WERI-Rb-1 (cell line): Measurements from ENCODE around the gene VSTM2B.

Source experiments
- DNase-seq: peaks from one replicate; pipeline ENCODE4 v3.0.0-alpha.2; 2020
- H3K27ac ChIP-seq: fragments of 250-450 bp; sonication (Bioruptor Pico); 2 replicates; pipeline ENCODE4 v1.5.1; 2020; ENCODE audit warnings: mild to moderate bottlenecking, moderate library complexity
- H3K27me3 ChIP-seq: fragments of 250-450 bp; sonication (Bioruptor Pico); 2 replicates; pipeline ENCODE4 v1.5.1; 2021; ENCODE audit warnings: mild to moderate bottlenecking, low read depth, moderate library complexity; ENCODE audit not compliant: insufficient read depth, severe bottlenecking
- H3K36me3 ChIP-seq: fragments of 250-450 bp; sonication (Bioruptor Pico); 2 replicates; pipeline ENCODE4 v1.5.1; 2020; ENCODE audit warnings: mild to moderate bottlenecking, moderate library complexity
- H3K4me3 ChIP-seq: 2 replicates; pipeline ENCODE4 v1.5.1; 2011; ENCODE audit warnings: low read depth, mild to moderate bottlenecking, control low read depth, low read length
- H3K9me3 ChIP-seq: fragments of 250-450 bp; sonication (Bioruptor Pico); 2 replicates; pipeline ENCODE4 v1.5.1; 2021; ENCODE audit warnings: mild to moderate bottlenecking, moderate library complexity; ENCODE audit not compliant: severe bottlenecking
- TF ChIP-seq, protein P1 (sequence below): IDR thresholded peaks from 2 replicates; pipeline ENCODE4 v1.5.1; 2011; ENCODE audit warnings: low read depth, mild to moderate bottlenecking, control low read depth, inconsistent platforms, low read length

VSTM2B gene

DNA sequence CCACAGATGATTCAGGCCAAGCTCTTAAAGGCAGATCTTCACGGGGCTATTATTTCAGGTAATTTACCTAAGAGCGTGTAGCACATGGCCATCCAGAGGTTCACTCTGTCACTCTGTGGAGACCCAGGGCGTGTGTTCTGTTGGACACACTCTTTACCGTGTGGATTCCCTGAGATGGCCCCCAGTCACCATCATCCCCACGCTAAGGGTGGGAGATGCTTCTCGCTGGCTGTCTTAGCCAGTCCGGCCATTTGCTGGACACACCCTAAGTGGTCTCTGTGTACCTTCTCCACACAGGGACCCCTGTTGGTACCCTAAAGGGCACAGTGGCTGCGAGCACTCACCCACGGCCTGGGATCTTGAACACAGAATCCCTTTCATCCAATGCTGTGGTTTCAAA lies 86.3 kb downstream of the VSTM2B start:
- TF ChIP-seq, protein P1, sequence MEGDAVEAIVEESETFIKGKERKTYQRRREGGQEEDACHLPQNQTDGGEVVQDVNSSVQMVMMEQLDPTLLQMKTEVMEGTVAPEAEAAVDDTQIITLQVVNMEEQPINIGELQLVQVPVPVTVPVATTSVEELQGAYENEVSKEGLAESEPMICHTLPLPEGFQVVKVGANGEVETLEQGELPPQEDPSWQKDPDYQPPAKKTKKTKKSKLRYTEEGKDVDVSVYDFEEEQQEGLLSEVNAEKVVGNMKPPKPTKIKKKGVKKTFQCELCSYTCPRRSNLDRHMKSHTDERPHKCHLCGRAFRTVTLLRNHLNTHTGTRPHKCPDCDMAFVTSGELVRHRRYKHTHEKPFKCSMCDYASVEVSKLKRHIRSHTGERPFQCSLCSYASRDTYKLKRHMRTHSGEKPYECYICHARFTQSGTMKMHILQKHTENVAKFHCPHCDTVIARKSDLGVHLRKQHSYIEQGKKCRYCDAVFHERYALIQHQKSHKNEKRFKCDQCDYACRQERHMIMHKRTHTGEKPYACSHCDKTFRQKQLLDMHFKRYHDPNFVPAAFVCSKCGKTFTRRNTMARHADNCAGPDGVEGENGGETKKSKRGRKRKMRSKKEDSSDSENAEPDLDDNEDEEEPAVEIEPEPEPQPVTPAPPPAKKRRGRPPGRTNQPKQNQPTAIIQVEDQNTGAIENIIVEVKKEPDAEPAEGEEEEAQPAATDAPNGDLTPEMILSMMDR, result no peak

DNA sequence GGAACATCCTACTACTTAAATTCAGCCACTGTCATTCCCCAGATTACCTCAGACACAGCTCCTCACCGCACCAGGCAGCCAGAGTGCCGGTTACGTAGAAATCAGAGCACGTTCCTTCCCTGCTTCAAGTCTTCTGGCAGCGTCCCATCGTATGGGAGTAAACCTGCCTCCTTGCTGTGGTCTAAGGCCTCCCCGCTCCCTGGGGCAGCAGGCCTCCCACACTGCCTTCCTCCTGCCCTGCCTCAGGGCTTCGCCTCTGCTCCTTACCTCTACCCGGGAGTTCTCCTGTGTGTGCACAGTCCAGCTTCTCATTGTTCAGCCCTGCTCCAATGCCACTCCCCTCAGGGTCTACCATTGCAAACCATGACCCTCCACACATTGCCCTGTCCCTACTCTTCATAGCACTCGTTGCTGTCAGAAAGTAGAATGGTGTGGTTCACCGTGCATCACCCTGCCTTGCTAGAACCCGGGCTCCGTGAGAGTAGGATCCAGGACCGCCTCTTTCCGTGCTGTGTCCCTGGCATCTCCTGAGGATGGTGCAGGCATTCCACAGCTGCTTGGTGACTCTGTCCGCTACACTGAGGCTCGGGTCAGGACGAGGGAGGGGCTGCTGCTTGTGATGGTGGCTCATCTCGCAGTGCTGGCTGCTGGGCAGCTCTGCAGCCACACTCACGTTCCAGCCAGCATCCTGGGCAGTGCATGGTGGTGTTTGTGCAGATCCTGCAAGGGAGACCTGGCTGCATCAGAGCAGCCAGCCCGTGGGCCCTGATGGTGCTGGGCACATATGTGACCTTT lies 87.2 kb downstream of the VSTM2B start:
- TF ChIP-seq, protein P1, result no peak
- Histone ChIP-seq H3K9me3 (no peaks in the 10 kb centered on the region), H3K36me3 (peaks cover 29% of the 10 kb centered on the region)

More for the DNA sequence above, 86.3 kb downstream of the VSTM2B start:
- H3K9me3 ChIP-seq, result no peaks in the 10 kb centered on the region
- H3K27me3 ChIP-seq, result no peaks in the 10 kb centered on the region
- H3K4me3 ChIP-seq, result no peak overlapping the region
- peaks cover 29% of the 10 kb centered on the region for H3K36me3 ChIP-seq
- H3K27ac ChIP-seq, result no peak overlapping the region
- no peak for DNase-seq

DNA sequence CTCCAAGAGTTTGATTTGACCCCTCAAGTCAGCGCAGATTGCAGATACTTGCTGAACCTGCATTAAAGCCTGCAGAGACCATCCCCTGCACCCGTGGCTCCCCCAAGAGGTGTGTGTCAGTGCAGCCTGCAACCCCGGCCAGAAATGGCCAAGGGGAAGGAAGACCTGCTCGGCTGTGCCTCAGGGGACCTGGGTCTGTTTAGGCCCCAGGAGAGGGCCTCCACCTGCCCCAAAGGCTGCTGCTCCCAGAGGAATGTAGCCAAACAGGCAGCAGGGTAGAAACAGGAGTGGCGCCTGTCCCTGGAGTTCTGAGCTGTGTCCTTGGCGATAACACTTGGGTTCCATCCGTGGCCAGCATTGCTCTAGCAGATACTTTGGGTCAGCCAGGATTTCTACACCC lies 88.3 kb downstream of the VSTM2B start:
- no peak overlapping the region for H3K27ac ChIP-seq
- H3K9me3 ChIP-seq, result no peaks in the 10 kb centered on the region
- no peak for DNase-seq
- H3K4me3 ChIP-seq, result no peak overlapping the region
- H3K36me3 ChIP-seq, result peaks cover 29% of the 10 kb centered on the region
- H3K27me3 ChIP-seq, result no peaks in the 10 kb centered on the region
- TF ChIP-seq, protein P1, result no peak

More for the DNA sequence above, 87.2 kb downstream of the VSTM2B start:
- H3K4me3 ChIP-seq, result no peak overlapping the region
- no peak overlapping the region for H3K27ac ChIP-seq
- no peak for DNase-seq
- H3K27me3 ChIP-seq, result no peaks in the 10 kb centered on the region
